Endothelial cell of umbilical vein (primary cell): Measurements from ENCODE around the gene CCSAP.

ENCODE experiments used
- CTCF ChIP-seq, 2 donors: IDR thresholded peaks; 1 replicate in 1 of 2; 2 replicates in 1 of 2; pipeline ENCODE4 v1.5.1; 2011; ENCODE audit warnings: low read length in 2 of 2, mild to moderate bottlenecking in 2 of 2, moderate library complexity in 2 of 2, control low read depth in 1 of 2, inconsistent platforms in 1 of 2, low read depth in 1 of 2; ENCODE audit not compliant: insufficient read depth in 1 of 2; ENCODE audit errors: extremely low read depth in 1 of 2
- EZH2 ChIP-seq: IDR thresholded peaks from 2 replicates; pipeline ENCODE4 v1.6.1; 2012; ENCODE audit warnings: borderline replicate concordance, low read depth, mild to moderate bottlenecking, moderate library complexity, low read length, inconsistent platforms; ENCODE audit not compliant: severe bottlenecking
- MAX ChIP-seq: IDR thresholded peaks from 2 replicates; pipeline ENCODE4 v1.6.1; 2011; ENCODE audit not compliant: insufficient read depth, insufficient read length
- POLR2A ChIP-seq: IDR thresholded peaks from 2 replicates; pipeline ENCODE4 v1.6.1; 2012; ENCODE audit warnings: low read depth, mild to moderate bottlenecking, control low read depth, low read length
- POLR2AphosphoS5 ChIP-seq: IDR thresholded peaks from 2 replicates; pipeline ENCODE4 v1.6.1; 2012; ENCODE audit warnings: low read depth, mild to moderate bottlenecking, control low read depth, low read length, moderate library complexity; ENCODE audit not compliant: insufficient read depth

GRCh38 chr1:229374485-229374884 is 31.6 kb upstream of the CCSAP start:
- TF ChIP-seq POLR2AphosphoS5 (no peak), CTCF (IDR thresholded peaks at IDR 0.05; ENCODE audit: extremely low read depth in 1 of 2, insufficient read depth in 1 of 2, low read depth in 1 of 2, low read length in 2 of 2) (no peak), EZH2 (no peak), POLR2A (no peak), MAX (no peak)
